Measurements from ENCODE around the gene PPP2R1B.
"Not testable (repeated sequence)": the region's sequence is repeated elsewhere in the genome, so short reads cannot be mapped to it uniquely, and the experiment has no call there.

Gene PPP2R1B

GRCh38 chr11:111722501-111722900 lies 43.7 kb downstream of the PPP2R1B start:
- Histone ChIP-seq H3K9me3 (replicated peaks; ENCODE audit: low read length) (no peaks in the 10 kb centered on the region), H3K4me2 (ENCODE audit: low read length) (no peak overlapping the region), H3K9ac (ENCODE audit: low read depth, low read length) (no peak overlapping the region), H3K27me3 (ENCODE audit: control insufficient read depth, insufficient read depth, low read length) (no peaks in the 10 kb centered on the region), H3K4me3 (ENCODE audit: low read length) (no peak overlapping the region), H3K36me3 (ENCODE audit: insufficient read depth, low read length) (peaks cover 72% of the 10 kb centered on the region), H3K4me1 (ENCODE audit: control insufficient read depth, insufficient read depth, low read length) (peaks cover 22% of the 10 kb centered on the region)

- Histone ChIP-seq H3K4me1 (ENCODE audit: control insufficient read depth, insufficient read depth, low read length) (peaks cover 22% of the 10 kb centered on the region), H3K27me3 (ENCODE audit: control insufficient read depth, insufficient read depth, low read length) (no peaks in the 10 kb centered on the region), H3K9me3 (replicated peaks; ENCODE audit: low read length) (no peaks in the 10 kb centered on the region), H3K9ac (ENCODE audit: low read depth, low read length) (no peak overlapping the region), H3K4me2 (ENCODE audit: low read length) (no peak overlapping the region), H3K4me3 (ENCODE audit: low read length) (no peak overlapping the region), H3K36me3 (ENCODE audit: insufficient read depth, low read length) (peaks cover 60% of the 10 kb centered on the region)
Measured at GRCh38 chr11:111720801-111721494, 45.2 kb downstream of the PPP2R1B start.

GRCh38 chr11:111719379-111719778 lies 46.8 kb downstream of the PPP2R1B start:
- Histone ChIP-seq H3K36me3 (ENCODE audit: insufficient read depth, low read length) (peaks cover 48% of the 10 kb centered on the region), H3K4me2 (ENCODE audit: low read length) (no peak overlapping the region), H3K9me3 (replicated peaks; ENCODE audit: low read length) (no peaks in the 10 kb centered on the region), H3K4me3 (ENCODE audit: low read length) (no peak overlapping the region), H3K4me1 (ENCODE audit: control insufficient read depth, insufficient read depth, low read length) (peaks cover 22% of the 10 kb centered on the region), H3K9ac (ENCODE audit: low read depth, low read length) (no peak overlapping the region), H3K27me3 (ENCODE audit: control insufficient read depth, insufficient read depth, low read length) (no peaks in the 10 kb centered on the region)

GRCh38 chr11:111718859-111719258 lies 47.3 kb downstream of the PPP2R1B start:
- no peaks in the 10 kb centered on the region for H3K27me3 ChIP-seq (ENCODE audit: control insufficient read depth, insufficient read depth, low read length)
- peak overlapping the region; percentile 43 for H3K4me2 ChIP-seq (ENCODE audit: low read length)
- H3K4me1 ChIP-seq (ENCODE audit: control insufficient read depth, insufficient read depth, low read length) = peaks cover 22% of the 10 kb centered on the region
- H3K9me3 ChIP-seq (replicated peaks; ENCODE audit: low read length) = no peaks in the 10 kb centered on the region
- H3K36me3 ChIP-seq (ENCODE audit: insufficient read depth, low read length) = peaks cover 46% of the 10 kb centered on the region
- H3K4me3 ChIP-seq (ENCODE audit: low read length) = no peak overlapping the region
- H3K9ac ChIP-seq (ENCODE audit: low read depth, low read length) = no peak overlapping the region

- Histone ChIP-seq H3K36me3 (ENCODE audit: insufficient read depth, low read length) (peaks cover 43% of the 10 kb centered on the region), H3K4me2 (ENCODE audit: low read length) (peak overlapping the region; percentile 43), H3K27me3 (ENCODE audit: control insufficient read depth, insufficient read depth, low read length) (no peaks in the 10 kb centered on the region), H3K9me3 (replicated peaks; ENCODE audit: low read length) (no peaks in the 10 kb centered on the region), H3K9ac (ENCODE audit: low read depth, low read length) (no peak overlapping the region), H3K4me3 (ENCODE audit: low read length) (no peak overlapping the region), H3K4me1 (ENCODE audit: control insufficient read depth, insufficient read depth, low read length) (peaks cover 22% of the 10 kb centered on the region)
Measured at GRCh38 chr11:111718436-111718835, 47.8 kb downstream of the PPP2R1B start.

- not testable (repeated sequence) for H3K27me3 ChIP-seq (ENCODE audit: control insufficient read depth, insufficient read depth, low read length); H3K4me2 ChIP-seq (ENCODE audit: low read length); H3K4me3 ChIP-seq (ENCODE audit: low read length); H3K9me3 ChIP-seq (replicated peaks; ENCODE audit: low read length); H3K9ac ChIP-seq (ENCODE audit: low read depth, low read length)
- H3K4me1 ChIP-seq (ENCODE audit: control insufficient read depth, insufficient read depth, low read length) = peaks cover 22% of the 10 kb centered on the region
- peaks cover 36% of the 10 kb centered on the region for H3K36me3 ChIP-seq (ENCODE audit: insufficient read depth, low read length)
Measured at GRCh38 chr11:111717660-111718059, 48.5 kb downstream of the PPP2R1B start.

- Histone ChIP-seq H3K9me3 (replicated peaks; ENCODE audit: low read length) (no peaks in the 10 kb centered on the region), H3K36me3 (ENCODE audit: insufficient read depth, low read length) (peaks cover 29% of the 10 kb centered on the region), H3K27me3 (ENCODE audit: control insufficient read depth, insufficient read depth, low read length) (no peaks in the 10 kb centered on the region), H3K4me2 (ENCODE audit: low read length) (no peak overlapping the region), H3K4me1 (ENCODE audit: control insufficient read depth, insufficient read depth, low read length) (peaks cover 22% of the 10 kb centered on the region), H3K4me3 (ENCODE audit: low read length) (no peak overlapping the region), H3K9ac (ENCODE audit: low read depth, low read length) (no peak overlapping the region)
Measured at GRCh38 chr11:111715142-111715816, 50.9 kb downstream of the PPP2R1B start.

GRCh38 chr11:111714522-111714921 lies 51.7 kb downstream of the PPP2R1B start:
- H3K4me1 ChIP-seq (ENCODE audit: control insufficient read depth, insufficient read depth, low read length) = peaks cover 20% of the 10 kb centered on the region
- H3K36me3 ChIP-seq (ENCODE audit: insufficient read depth, low read length) = peaks cover 29% of the 10 kb centered on the region
- H3K4me3 ChIP-seq (ENCODE audit: low read length) = no peak overlapping the region
- no peaks in the 10 kb centered on the region for H3K9me3 ChIP-seq (replicated peaks; ENCODE audit: low read length)
- H3K27me3 ChIP-seq (ENCODE audit: control insufficient read depth, insufficient read depth, low read length) = no peaks in the 10 kb centered on the region
- no peak overlapping the region for H3K4me2 ChIP-seq (ENCODE audit: low read length)
- H3K9ac ChIP-seq (ENCODE audit: low read depth, low read length) = no peak overlapping the region

GRCh38 chr11:111707691-111708067 lies 58.5 kb downstream of the PPP2R1B start:
- no peak overlapping the region for H3K4me2 ChIP-seq (ENCODE audit: low read length)
- H3K9me3 ChIP-seq (replicated peaks; ENCODE audit: low read length) = no peaks in the 10 kb centered on the region
- H3K4me1 ChIP-seq (ENCODE audit: control insufficient read depth, insufficient read depth, low read length) = peaks cover 12% of the 10 kb centered on the region
- H3K4me3 ChIP-seq (ENCODE audit: low read length) = no peak overlapping the region
- peaks cover 62% of the 10 kb centered on the region for H3K36me3 ChIP-seq (ENCODE audit: insufficient read depth, low read length)
- H3K9ac ChIP-seq (ENCODE audit: low read depth, low read length) = no peak overlapping the region
- H3K27me3 ChIP-seq (ENCODE audit: control insufficient read depth, insufficient read depth, low read length) = no peaks in the 10 kb centered on the region

- Histone ChIP-seq H3K9me3 (replicated peaks; ENCODE audit: low read length) (no peaks in the 10 kb centered on the region), H3K9ac (ENCODE audit: low read depth, low read length) (no peak overlapping the region), H3K4me1 (ENCODE audit: control insufficient read depth, insufficient read depth, low read length) (peaks cover 12% of the 10 kb centered on the region), H3K4me2 (ENCODE audit: low read length) (no peak overlapping the region), H3K27me3 (ENCODE audit: control insufficient read depth, insufficient read depth, low read length) (no peaks in the 10 kb centered on the region), H3K4me3 (ENCODE audit: low read length) (no peak overlapping the region), H3K36me3 (ENCODE audit: insufficient read depth, low read length) (peaks cover 57% of the 10 kb centered on the region)
Measured at GRCh38 chr11:111707039-111707690, 59.0 kb downstream of the PPP2R1B start.

GRCh38 chr11:111703576-111703975 lies 62.6 kb downstream of the PPP2R1B start:
- Histone ChIP-seq H3K4me2 (ENCODE audit: low read length) (no peak overlapping the region), H3K9ac (ENCODE audit: low read depth, low read length) (no peak overlapping the region), H3K4me3 (ENCODE audit: low read length) (no peak overlapping the region), H3K36me3 (ENCODE audit: insufficient read depth, low read length) (peaks cover 34% of the 10 kb centered on the region), H3K9me3 (replicated peaks; ENCODE audit: low read length) (no peaks in the 10 kb centered on the region), H3K4me1 (ENCODE audit: control insufficient read depth, insufficient read depth, low read length) (peaks cover 23% of the 10 kb centered on the region), H3K27me3 (ENCODE audit: control insufficient read depth, insufficient read depth, low read length) (no peaks in the 10 kb centered on the region)

Data from skeletal muscle satellite cell (primary cell).